Right lobe of liver (tissue), 4 donors: ENCODE measurements around the gene FARS2.

Experiments
- CTCF ChIP-seq, 4 donors: fragments of 200-600 bp in 3 of 4; fragments of 450-650 bp in 1 of 4; IDR thresholded peaks; one replicate each; pipeline versions ENCODE4 v1.5.1 to v1.8.0; 2016 to 2022; ENCODE audit warnings: antibody characterized with exemption in 4 of 4, mild to moderate bottlenecking in 2 of 4
- POLR2A ChIP-seq: fragments of 450-650 bp; IDR thresholded peaks from one replicate; pipeline ENCODE4 v1.6.1; 2017; ENCODE audit warnings: antibody characterized with exemption, mild to moderate bottlenecking
- donor health status: DM: no; HTN: no; CAD: no.
- donor health status: DM: no; HTN: no; CAD: no.
- donor health status: DM: no; HTN: yes; CAD: no.

DNA sequence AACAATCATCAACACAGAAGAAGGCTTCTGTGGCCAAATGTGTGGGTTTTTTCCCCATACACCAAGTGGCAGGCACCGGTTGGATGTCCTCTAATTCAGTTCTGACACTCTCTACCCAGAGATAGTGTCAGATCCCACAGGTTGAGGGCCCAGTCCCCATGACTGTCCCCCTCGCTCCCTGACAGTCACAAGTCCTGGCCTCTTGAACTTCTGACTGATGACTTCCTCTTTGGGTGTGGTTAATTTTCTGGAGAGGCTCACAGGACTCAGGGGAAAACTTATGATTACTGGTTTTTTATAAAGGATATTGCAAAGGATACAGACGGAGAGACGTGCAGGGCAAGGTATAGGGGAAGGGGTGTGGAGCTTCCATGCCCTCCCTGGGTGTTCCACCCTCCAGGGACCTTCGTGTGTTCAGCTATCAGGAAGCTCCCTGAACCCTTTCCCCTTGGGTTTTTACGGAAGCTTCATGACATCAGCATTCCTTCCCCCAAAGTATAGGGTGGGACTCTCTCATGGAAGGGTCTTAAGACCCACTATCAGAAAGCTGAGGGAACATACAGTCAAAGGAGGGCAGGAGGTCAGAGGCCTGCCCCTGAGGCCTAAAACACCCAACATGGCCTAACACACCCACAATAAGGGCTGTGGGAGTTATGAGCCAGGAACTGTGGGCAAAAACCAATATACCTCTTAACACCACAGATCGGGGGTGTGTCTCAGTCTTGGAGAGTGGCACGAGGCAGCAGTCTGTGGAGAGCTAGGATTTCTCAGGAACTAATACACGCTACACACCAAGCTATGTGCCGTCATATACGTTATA is 33.3 kb downstream of the FARS2 start:
- no peak for TF ChIP-seq POLR2A
- no peak for TF ChIP-seq CTCF (IDR thresholded peaks at IDR 0.05)
